AG09309 (cell line): ENCODE data around the gene UAP1L1.

Source experiments
- DNase-seq: peaks from one replicate; pipeline ENCODE4 v3.0.0-alpha.2; 2010; ENCODE audit warnings: low read depth
- H3K4me3 ChIP-seq: 2 replicates; pipeline ENCODE4 v1.5.1; 2011; ENCODE audit warnings: mild to moderate bottlenecking, low read depth, low read length, moderate library complexity; ENCODE audit not compliant: control insufficient read depth
- CTCF ChIP-seq: IDR thresholded peaks from 2 replicates; pipeline ENCODE4 v1.5.1; 2011; ENCODE audit warnings: mild to moderate bottlenecking, low read depth, low read length, inconsistent platforms; ENCODE audit not compliant: insufficient read depth, control insufficient read depth; ENCODE audit errors: missing control alignments

The UAP1L1 gene

GRCh38 chr9:137070201-137070905, 7.0 kb upstream of the UAP1L1 start, which contains the start of gene SAPCD2:
SAPCD2 (minus strand) TSS chr9:137070557; CDS start chr9:137070460, 97 bp downstream.
- H3K4me3 ChIP-seq = peak within 1 kb of the TSS; percentile 52
- no peak for TF ChIP-seq CTCF
- DNase-seq = no peak

- no peak for DNase-seq
- peak overlapping the region; percentile 52 for H3K4me3 ChIP-seq
- TF ChIP-seq CTCF = peak; percentile 8
Observed at GRCh38 chr9:137070906-137071275, 6.4 kb upstream of the UAP1L1 start.

GRCh38 chr9:137071282-137071681, 6.0 kb upstream of the UAP1L1 start:
- no peak for TF ChIP-seq CTCF
- no peak overlapping the region for H3K4me3 ChIP-seq
- no peak for DNase-seq

- DNase-seq = no peak
- no peak overlapping the region for H3K4me3 ChIP-seq
Observed at GRCh38 chr9:137073992-137074399, 3.3 kb upstream of the UAP1L1 start.

GRCh38 chr9:137074657-137075274, 2.6 kb upstream of the UAP1L1 start:
- no peak overlapping the region for H3K4me3 ChIP-seq
- no peak for TF ChIP-seq CTCF
- no peak for DNase-seq

More at GRCh38 chr9:137073992-137074399, 3.3 kb upstream of the UAP1L1 start:
- TF ChIP-seq CTCF = no peak

- no peak for TF ChIP-seq CTCF
- no peak for DNase-seq
- H3K4me3 ChIP-seq = no peak overlapping the region
Observed at GRCh38 chr9:137075275-137075775, 2.0 kb upstream of the UAP1L1 start.
